Measurements from ENCODE around the gene SAA2.
"Not testable (repeated sequence)": the region's sequence is repeated elsewhere in the genome, so short reads cannot be mapped to it uniquely, and the experiment has no call there.

The SAA2 gene

GRCh38 chr11:18248561-18248960 lies at the start of gene SAA2:
TSS of gene SAA2 (minus strand) at chr11:18248668. CDS start at chr11:18248011, 657 bp downstream.
- DNase-seq (ENCODE audit: low read depth in 2 of 2, low spot score in 1 of 2), result no peak

GRCh38 chr11:18295316-18295715 lies 46.8 kb upstream of the SAA2 start:
- no peak for DNase-seq (ENCODE audit: low read depth in 2 of 2, low spot score in 1 of 2)

GRCh38 chr11:18294862-18295261 lies 46.4 kb upstream of the SAA2 start:
- no peak for DNase-seq (ENCODE audit: low read depth in 2 of 2, low spot score in 1 of 2)

- no peak for DNase-seq (ENCODE audit: low read depth in 2 of 2, low spot score in 1 of 2)
Measured at GRCh38 chr11:18288911-18289310, 40.4 kb upstream of the SAA2 start.

- DNase-seq (ENCODE audit: low read depth in 2 of 2, low spot score in 1 of 2), result no peak
Measured at GRCh38 chr11:18285841-18286240, 37.4 kb upstream of the SAA2 start.

GRCh38 chr11:18282626-18283025 lies 34.2 kb upstream of the SAA2 start:
- no peak for DNase-seq (ENCODE audit: low read depth in 2 of 2, low spot score in 1 of 2)

- DNase-seq (ENCODE audit: low read depth in 2 of 2, low spot score in 1 of 2), result no peak
Measured at GRCh38 chr11:18280438-18281045, 32.1 kb upstream of the SAA2 start.

- DNase-seq (ENCODE audit: low read depth in 2 of 2, low spot score in 1 of 2), result no peak
Measured at GRCh38 chr11:18277565-18278271, 29.2 kb upstream of the SAA2 start.

GRCh38 chr11:18271206-18271605 lies 22.7 kb upstream of the SAA2 start:
- DNase-seq (ENCODE audit: low read depth in 2 of 2, low spot score in 1 of 2), result no peak

GRCh38 chr11:18270102-18270501 lies 21.6 kb upstream of the SAA2 start:
- DNase-seq (ENCODE audit: low read depth in 2 of 2, low spot score in 1 of 2), result no peak

GRCh38 chr11:18269252-18269651 lies 20.8 kb upstream of the SAA2 start:
- DNase-seq (ENCODE audit: low read depth in 2 of 2, low spot score in 1 of 2), result not testable (repeated sequence)

- DNase-seq (ENCODE audit: low read depth in 2 of 2, low spot score in 1 of 2), result not testable (repeated sequence)
Measured at GRCh38 chr11:18267335-18268133, 19.1 kb upstream of the SAA2 start.

- DNase-seq (ENCODE audit: low read depth in 2 of 2, low spot score in 1 of 2), result no peak
Measured at GRCh38 chr11:18265949-18266348, 17.5 kb upstream of the SAA2 start, which contains the start of gene SAA1. TSS of gene SAA1 (plus strand) at chr11:18266264. CDS start at chr11:18266888, 624 bp downstream.

GRCh38 chr11:18264677-18265555 lies 16.4 kb upstream of the SAA2 start:
- no peak for DNase-seq (ENCODE audit: low read depth in 2 of 2, low spot score in 1 of 2)

GRCh38 chr11:18264035-18264434 lies 15.6 kb upstream of the SAA2 start:
- DNase-seq (ENCODE audit: low read depth in 2 of 2, low spot score in 1 of 2), result no peak

- DNase-seq (ENCODE audit: low read depth in 2 of 2, low spot score in 1 of 2), result not testable (repeated sequence)
Measured at GRCh38 chr11:18262681-18263350, 14.3 kb upstream of the SAA2 start.

GRCh38 chr11:18261721-18262120 lies 13.3 kb upstream of the SAA2 start:
- DNase-seq (ENCODE audit: low read depth in 2 of 2, low spot score in 1 of 2), result no peak

GRCh38 chr11:18259259-18259658 lies 10.8 kb upstream of the SAA2 start:
- DNase-seq (ENCODE audit: low read depth in 2 of 2, low spot score in 1 of 2), result no peak

- DNase-seq (ENCODE audit: low read depth in 2 of 2, low spot score in 1 of 2), result no peak
Measured at GRCh38 chr11:18254781-18255361, 6.4 kb upstream of the SAA2 start.

- DNase-seq (ENCODE audit: low read depth in 2 of 2, low spot score in 1 of 2), result no peak
Measured at GRCh38 chr11:18253778-18254338, 5.4 kb upstream of the SAA2 start.
